Loucy (cell line): ENCODE data around the gene CLMP.

Experiments
- H2AFZ ChIP-seq: fragments of 200-600 bp; sonication (generic); 2 replicates; pipeline ENCODE4 v1.6.0; 2016; ENCODE audit warnings: antibody characterized with exemption, mild to moderate bottlenecking, low read length, moderate library complexity
- H3F3A ChIP-seq: fragments of 200-600 bp; 2 replicates; pipeline ENCODE4 v1.6.0; 2016; ENCODE audit warnings: antibody characterized with exemption, low read depth, mild to moderate bottlenecking
- H3K27me3 ChIP-seq: fragments of 200-600 bp; sonication (generic); 2 replicates; pipeline ENCODE4 v1.6.1; 2014; ENCODE audit warnings: low read length, mild to moderate bottlenecking; ENCODE audit not compliant: insufficient read depth, poor library complexity, severe bottlenecking
- H3K36me3 ChIP-seq: fragments of 200-600 bp; sonication (generic); 2 replicates; pipeline ENCODE4 v1.6.1; 2016; ENCODE audit warnings: low read length; ENCODE audit not compliant: insufficient read depth
- H3K4me1 ChIP-seq: fragments of 200-600 bp; sonication (generic); 2 replicates; pipeline ENCODE4 v1.5.1; 2014; ENCODE audit warnings: low read length, mild to moderate bottlenecking; ENCODE audit not compliant: insufficient read depth, poor library complexity, severe bottlenecking
- H3K4me2 ChIP-seq: fragments of 200-600 bp; sonication (generic); 2 replicates; pipeline ENCODE4 v1.6.0; 2014; ENCODE audit warnings: antibody characterized with exemption, low read length, low read depth, mild to moderate bottlenecking; ENCODE audit not compliant: poor library complexity, severe bottlenecking
- H3K4me3 ChIP-seq: fragments of 200-600 bp; sonication (generic); 2 replicates; pipeline ENCODE4 v1.5.1; 2014; ENCODE audit warnings: low read length, mild to moderate bottlenecking, mixed read lengths; ENCODE audit not compliant: poor library complexity, severe bottlenecking
- H3K79me2 ChIP-seq: fragments of 200-600 bp; sonication (generic); 2 replicates; pipeline ENCODE4 v1.6.1; 2014; ENCODE audit warnings: low read length; ENCODE audit not compliant: insufficient read depth
- H3K9ac ChIP-seq: fragments of 200-600 bp; sonication (generic); 2 replicates; pipeline ENCODE4 v1.6.0; 2014; ENCODE audit warnings: mild to moderate bottlenecking, low read depth, low read length, moderate library complexity; ENCODE audit not compliant: poor library complexity, severe bottlenecking
- H3K9me2 ChIP-seq: fragments of 200-600 bp; sonication (generic); replicated peaks from 2 replicates; pipeline ENCODE4 v1.6.1; 2016; ENCODE audit warnings: low read depth, low read length, mixed read lengths
- H3K9me3 ChIP-seq: fragments of 200-600 bp; sonication (generic); 2 replicates; pipeline ENCODE4 v1.6.1; 2014; ENCODE audit warnings: mild to moderate bottlenecking, antibody characterized with exemption, low read length, low read depth; ENCODE audit not compliant: insufficient read depth
- H4K20me1 ChIP-seq: fragments of 200-600 bp; sonication (generic); 2 replicates; pipeline ENCODE4 v1.6.0; 2014; ENCODE audit warnings: antibody characterized with exemption, low read length, mild to moderate bottlenecking; ENCODE audit not compliant: insufficient read depth, poor library complexity, severe bottlenecking
- CTCF ChIP-seq: fragments of 200-600 bp; sonication (generic); conservative IDR thresholded peaks from 2 replicates; pipeline ENCODE4 v1.5.1; 2014; ENCODE audit warnings: mild to moderate bottlenecking, antibody characterized with exemption, low read length
- EZH2phosphoT487 ChIP-seq: fragments of 200-600 bp; IDR thresholded peaks from 2 replicates; pipeline ENCODE4 v1.6.1; 2018; ENCODE audit warnings: antibody characterized with exemption, mild to moderate bottlenecking, moderate library complexity, borderline replicate concordance

The CLMP gene

GRCh38 chr11:123235656-123236261 is 40.7 kb upstream of the CLMP start:
- no peaks in the 10 kb centered on the region for H4K20me1 ChIP-seq
- TF ChIP-seq EZH2phosphoT487 (no peak), CTCF (no peak)
- no peaks in the 10 kb centered on the region for H3F3A ChIP-seq
- no peak overlapping the region for H3K9ac ChIP-seq
- H3K4me2 ChIP-seq = no peak overlapping the region
- H3K36me3 ChIP-seq = no peaks in the 10 kb centered on the region
- no peak overlapping the region for H3K4me3 ChIP-seq
- no peak overlapping the region for H2AFZ ChIP-seq
- no peaks in the 10 kb centered on the region for H3K79me2 ChIP-seq
- no peaks in the 10 kb centered on the region for H3K9me3 ChIP-seq
- no peaks in the 10 kb centered on the region for H3K27me3 ChIP-seq
- no peaks in the 10 kb centered on the region for H3K4me1 ChIP-seq
- H3K9me2 ChIP-seq = no peaks in the 10 kb centered on the region

- no peak overlapping the region for H3K4me2 ChIP-seq
- no peaks in the 10 kb centered on the region for H3F3A ChIP-seq
- H3K79me2 ChIP-seq = no peaks in the 10 kb centered on the region
- no peak overlapping the region for H3K9ac ChIP-seq
- no peaks in the 10 kb centered on the region for H3K9me3 ChIP-seq
- H3K9me2 ChIP-seq = no peaks in the 10 kb centered on the region
- H3K4me3 ChIP-seq = no peak overlapping the region
- no peaks in the 10 kb centered on the region for H3K27me3 ChIP-seq
- no peaks in the 10 kb centered on the region for H3K36me3 ChIP-seq
- H3K4me1 ChIP-seq = no peaks in the 10 kb centered on the region
- H4K20me1 ChIP-seq = no peaks in the 10 kb centered on the region
- no peak overlapping the region for H2AFZ ChIP-seq
- TF ChIP-seq CTCF (peak; percentile 72), EZH2phosphoT487 (no peak)
Measured at GRCh38 chr11:123235117-123235655, 40.1 kb upstream of the CLMP start.

GRCh38 chr11:123233975-123234334 is 38.9 kb upstream of the CLMP start:
- Histone ChIP-seq H3K9me3 (no peaks in the 10 kb centered on the region), H3K4me3 (no peak overlapping the region), H3K36me3 (no peaks in the 10 kb centered on the region), H3K9me2 (no peaks in the 10 kb centered on the region), H3K79me2 (no peaks in the 10 kb centered on the region), H3F3A (no peaks in the 10 kb centered on the region), H3K4me2 (no peak overlapping the region), H4K20me1 (no peaks in the 10 kb centered on the region), H3K27me3 (no peaks in the 10 kb centered on the region), H3K9ac (no peak overlapping the region), H3K4me1 (no peaks in the 10 kb centered on the region), H2AFZ (peak overlapping the region; percentile 57; the same call in 1 of the 2 replicates)
- TF ChIP-seq CTCF (no peak), EZH2phosphoT487 (no peak)
